WERI-Rb-1 (cell line): ENCODE data around the gene PHLPP1.

Experiments
- DNase-seq: peaks from one replicate; pipeline ENCODE4 v3.0.0-alpha.2; 2020
- H3K27ac ChIP-seq: fragments of 250-450 bp; sonication (Bioruptor Pico); 2 replicates; pipeline ENCODE4 v1.5.1; 2020; ENCODE audit warnings: mild to moderate bottlenecking, moderate library complexity
- H3K27me3 ChIP-seq: fragments of 250-450 bp; sonication (Bioruptor Pico); 2 replicates; pipeline ENCODE4 v1.5.1; 2021; ENCODE audit warnings: mild to moderate bottlenecking, low read depth, moderate library complexity; ENCODE audit not compliant: insufficient read depth, severe bottlenecking
- H3K36me3 ChIP-seq: fragments of 250-450 bp; sonication (Bioruptor Pico); 2 replicates; pipeline ENCODE4 v1.5.1; 2020; ENCODE audit warnings: mild to moderate bottlenecking, moderate library complexity
- H3K4me3 ChIP-seq: 2 replicates; pipeline ENCODE4 v1.5.1; 2011; ENCODE audit warnings: low read depth, mild to moderate bottlenecking, control low read depth, low read length
- H3K9me3 ChIP-seq: fragments of 250-450 bp; sonication (Bioruptor Pico); 2 replicates; pipeline ENCODE4 v1.5.1; 2021; ENCODE audit warnings: mild to moderate bottlenecking, moderate library complexity; ENCODE audit not compliant: severe bottlenecking
- TF ChIP-seq, protein P1 (sequence below): IDR thresholded peaks from 2 replicates; pipeline ENCODE4 v1.5.1; 2011; ENCODE audit warnings: low read depth, mild to moderate bottlenecking, control low read depth, inconsistent platforms, low read length

The PHLPP1 gene

DNA sequence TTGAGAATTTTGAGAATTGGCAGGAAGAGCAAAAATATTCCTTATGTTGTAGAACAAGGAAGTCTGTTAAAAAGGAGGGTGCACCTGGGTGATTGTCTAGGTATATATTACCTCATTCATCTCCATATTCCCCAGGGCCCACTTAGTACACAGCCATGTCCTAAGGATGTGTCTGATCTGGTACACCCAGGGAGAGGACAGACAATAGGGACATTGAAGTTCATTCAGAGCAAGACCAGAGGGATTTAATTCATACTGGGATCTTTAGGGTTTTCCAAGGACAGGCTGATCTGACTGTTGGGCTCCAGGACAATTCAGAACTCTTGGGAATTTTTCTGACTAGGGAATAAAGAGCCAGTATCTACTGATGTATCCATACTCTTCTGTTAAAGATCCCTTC lies 112.1 kb downstream of the PHLPP1 start:
- DNase-seq, result no peak
- TF ChIP-seq, protein P1, sequence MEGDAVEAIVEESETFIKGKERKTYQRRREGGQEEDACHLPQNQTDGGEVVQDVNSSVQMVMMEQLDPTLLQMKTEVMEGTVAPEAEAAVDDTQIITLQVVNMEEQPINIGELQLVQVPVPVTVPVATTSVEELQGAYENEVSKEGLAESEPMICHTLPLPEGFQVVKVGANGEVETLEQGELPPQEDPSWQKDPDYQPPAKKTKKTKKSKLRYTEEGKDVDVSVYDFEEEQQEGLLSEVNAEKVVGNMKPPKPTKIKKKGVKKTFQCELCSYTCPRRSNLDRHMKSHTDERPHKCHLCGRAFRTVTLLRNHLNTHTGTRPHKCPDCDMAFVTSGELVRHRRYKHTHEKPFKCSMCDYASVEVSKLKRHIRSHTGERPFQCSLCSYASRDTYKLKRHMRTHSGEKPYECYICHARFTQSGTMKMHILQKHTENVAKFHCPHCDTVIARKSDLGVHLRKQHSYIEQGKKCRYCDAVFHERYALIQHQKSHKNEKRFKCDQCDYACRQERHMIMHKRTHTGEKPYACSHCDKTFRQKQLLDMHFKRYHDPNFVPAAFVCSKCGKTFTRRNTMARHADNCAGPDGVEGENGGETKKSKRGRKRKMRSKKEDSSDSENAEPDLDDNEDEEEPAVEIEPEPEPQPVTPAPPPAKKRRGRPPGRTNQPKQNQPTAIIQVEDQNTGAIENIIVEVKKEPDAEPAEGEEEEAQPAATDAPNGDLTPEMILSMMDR, result no peak
- peaks cover 9% of the 10 kb centered on the region for H3K36me3 ChIP-seq
- no peaks in the 10 kb centered on the region for H3K27me3 ChIP-seq
- H3K27ac ChIP-seq, result no peak overlapping the region
- H3K9me3 ChIP-seq, result no peaks in the 10 kb centered on the region
- H3K4me3 ChIP-seq, result no peak overlapping the region

DNA sequence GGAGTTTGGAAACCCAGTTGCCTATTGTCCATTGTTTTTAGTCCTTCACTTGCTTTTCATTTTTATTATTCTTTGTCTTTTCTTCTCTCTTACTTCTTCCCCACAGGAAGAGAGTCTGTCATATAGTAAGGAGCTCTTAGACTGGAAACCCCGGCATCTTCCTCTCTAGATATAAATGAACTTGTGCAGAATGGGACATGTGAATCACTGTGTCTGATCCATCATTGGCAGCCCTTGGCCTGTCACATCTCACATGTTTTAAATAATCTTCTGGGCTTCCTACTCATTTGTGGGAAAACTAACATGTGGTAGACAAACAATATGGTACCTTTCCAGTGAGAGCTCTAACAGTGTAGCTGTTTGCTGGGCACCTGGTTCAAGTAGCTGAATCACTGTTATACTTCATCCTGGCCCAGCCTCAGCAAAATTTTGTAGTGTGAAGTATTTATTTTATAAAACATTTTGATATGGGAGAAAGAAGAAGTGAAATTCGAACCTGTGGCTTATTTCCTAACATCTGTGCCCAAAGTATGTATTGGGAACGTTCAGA lies 112.8 kb downstream of the PHLPP1 start:
- no peaks in the 10 kb centered on the region for H3K9me3 ChIP-seq
- H3K27me3 ChIP-seq, result no peaks in the 10 kb centered on the region
- no peak overlapping the region for H3K4me3 ChIP-seq

DNA sequence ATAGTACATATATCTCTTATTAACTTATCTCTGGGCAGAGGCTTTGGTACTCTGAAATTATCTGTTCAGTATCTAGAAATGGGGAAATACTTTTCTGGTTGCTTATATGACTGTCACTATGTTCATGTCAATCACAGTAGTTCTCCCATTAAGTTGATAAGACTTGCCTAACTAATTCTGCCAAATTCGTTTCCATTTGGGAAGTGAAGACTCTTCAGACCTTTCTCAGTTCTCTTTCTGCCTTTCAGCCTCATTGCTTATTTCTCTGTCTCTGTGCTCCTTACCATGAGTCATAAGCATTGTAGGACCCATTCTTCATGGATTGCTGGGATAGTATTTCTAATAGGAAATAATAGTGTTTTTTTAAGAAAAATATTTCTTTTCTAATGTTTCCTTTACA lies 113.5 kb downstream of the PHLPP1 start:
- DNase-seq, result no peak
- Histone ChIP-seq H3K4me3 (no peak overlapping the region), H3K27ac (no peak overlapping the region), H3K36me3 (peaks cover 9% of the 10 kb centered on the region), H3K9me3 (no peaks in the 10 kb centered on the region), H3K27me3 (no peaks in the 10 kb centered on the region)
- TF ChIP-seq, protein P1, result no peak

More for the DNA sequence above, 112.8 kb downstream of the PHLPP1 start:
- Histone ChIP-seq H3K36me3 (peaks cover 9% of the 10 kb centered on the region), H3K27ac (no peak overlapping the region)
- TF ChIP-seq, protein P1, result no peak
- no peak for DNase-seq

DNA sequence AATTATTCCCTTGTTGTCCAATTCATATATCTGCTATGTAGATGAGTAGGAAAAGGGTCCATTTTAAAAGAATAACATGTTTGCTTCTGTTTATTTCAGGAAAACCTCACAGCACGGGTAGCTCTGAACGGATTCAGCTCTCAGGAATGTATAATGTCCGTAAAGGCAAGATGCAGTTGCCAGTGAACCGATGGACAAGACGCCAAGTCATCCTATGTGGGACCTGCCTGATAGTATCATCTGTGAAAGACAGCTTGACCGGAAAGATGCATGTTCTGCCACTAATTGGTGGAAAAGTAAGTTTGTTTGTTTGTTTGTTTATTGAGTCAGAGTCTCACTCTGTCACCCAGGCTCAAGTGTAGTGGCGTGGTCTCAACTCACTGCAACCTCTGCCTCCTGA lies 114.6 kb downstream of the PHLPP1 start:
- H3K4me3 ChIP-seq, result no peak overlapping the region
- no peak overlapping the region for H3K27ac ChIP-seq
- TF ChIP-seq, protein P1, result no peak
- no peak for DNase-seq
- peaks cover 9% of the 10 kb centered on the region for H3K36me3 ChIP-seq
- H3K27me3 ChIP-seq, result no peaks in the 10 kb centered on the region
- no peaks in the 10 kb centered on the region for H3K9me3 ChIP-seq

DNA sequence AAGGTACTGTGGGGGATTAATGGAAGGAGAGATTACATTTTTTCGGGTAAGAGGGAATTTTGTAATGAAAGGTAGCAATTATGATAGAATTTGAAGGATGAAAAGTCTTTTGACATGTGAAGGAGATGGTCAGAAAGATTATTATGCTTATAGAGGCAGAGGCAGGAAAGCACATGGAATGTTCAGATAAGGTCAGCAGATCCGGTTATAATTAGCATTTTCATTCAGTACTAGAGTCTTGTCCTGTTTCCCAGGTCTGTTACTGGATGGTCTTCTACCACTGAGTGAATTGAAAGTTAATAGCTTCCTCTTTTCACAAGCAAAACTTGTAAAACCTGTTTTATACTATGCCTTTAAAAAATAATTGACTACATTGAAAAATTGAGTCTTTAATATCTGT lies 116.9 kb downstream of the PHLPP1 start:
- TF ChIP-seq, protein P1, result no peak
- Histone ChIP-seq H3K36me3 (peaks cover 9% of the 10 kb centered on the region), H3K27me3 (no peaks in the 10 kb centered on the region), H3K27ac (no peak overlapping the region), H3K9me3 (no peaks in the 10 kb centered on the region), H3K4me3 (no peak overlapping the region)
- no peak for DNase-seq

DNA sequence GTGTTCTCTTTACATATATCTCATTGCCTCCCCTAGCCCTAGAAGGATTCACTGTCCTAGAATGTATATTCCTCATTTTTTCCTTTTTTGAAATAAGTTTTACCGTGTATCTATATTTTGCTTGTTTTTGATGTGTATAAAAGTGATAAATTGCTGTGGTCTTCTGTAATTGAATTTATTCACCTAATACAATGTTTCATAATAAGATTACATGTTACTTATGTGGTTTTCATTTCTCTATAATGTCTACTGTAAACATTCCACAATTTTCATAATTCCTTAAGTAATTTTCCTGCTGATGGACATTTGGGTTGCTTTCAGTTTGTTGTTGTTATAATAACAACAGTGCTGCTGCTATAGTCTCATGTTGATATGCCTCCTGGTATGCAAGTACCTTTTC lies 118.2 kb downstream of the PHLPP1 start:
- Histone ChIP-seq H3K9me3 (no peaks in the 10 kb centered on the region), H3K27ac (no peak overlapping the region), H3K27me3 (no peaks in the 10 kb centered on the region), H3K36me3 (peaks cover 9% of the 10 kb centered on the region), H3K4me3 (no peak overlapping the region)
- no peak for DNase-seq
- TF ChIP-seq, protein P1, result no peak
